Chondrocyte (in vitro differentiated cells): ENCODE results near the gene GNGT2. TPM values are rescaled to one million over a fixed set of nuclear protein-coding genes. Genes with fewer than 3 reads are reported as not detected.
"Not testable (repeated sequence)": the region's sequence is repeated elsewhere in the genome, so short reads cannot be mapped to it uniquely, and the experiment has no call there.

Experiments used
- DNase-seq: peaks from one replicate; pipeline ENCODE4 v3.0.0; 2021; ENCODE audit warnings: mixed read lengths, low spot score
- H3K27ac Mint-ChIP-seq: one replicate; pipeline ENCODE4 v1.8.0; 2021; ENCODE audit warnings: mild to moderate bottlenecking, moderate library complexity, mixed read lengths; ENCODE audit not compliant: unreplicated experiment
- H3K27me3 Mint-ChIP-seq: 2 replicates; pipeline ENCODE4 v1.8.0; 2021; ENCODE audit warnings: low read depth, mixed read lengths
- H3K36me3 Mint-ChIP-seq: 2 replicates; pipeline ENCODE4 v1.8.0; 2021; ENCODE audit warnings: low read depth, mixed read lengths
- H3K4me1 Mint-ChIP-seq: 2 replicates; pipeline ENCODE4 v1.8.0; 2021; ENCODE audit warnings: low read depth, mild to moderate bottlenecking, mixed read lengths
- H3K4me3 Mint-ChIP-seq: one replicate; pipeline ENCODE4 v1.8.0; 2021; ENCODE audit warnings: mild to moderate bottlenecking, moderate library complexity, mixed read lengths; ENCODE audit not compliant: unreplicated experiment
- H3K9me3 Mint-ChIP-seq: 2 replicates; pipeline ENCODE4 v1.8.0; 2021; ENCODE audit warnings: low read depth, mixed read lengths
- total RNA-seq: library from RNA; stranded (reverse); gene quantifications from 3 replicates; pipeline ENCODE4 v1.2.1, GENCODE V29; 2021
- TF ChIP-seq, protein P1 (sequence below): fragments of 200-600 bp; sonication (generic); IDR thresholded peaks from 2 replicates; pipeline ENCODE4 v1.5.0; 2021; ENCODE audit warnings: antibody characterized with exemption, mild to moderate bottlenecking, moderate library complexity

Gene GNGT2
- total RNA-seq, 1 donor from 2014 or later, result not detected

DNA sequence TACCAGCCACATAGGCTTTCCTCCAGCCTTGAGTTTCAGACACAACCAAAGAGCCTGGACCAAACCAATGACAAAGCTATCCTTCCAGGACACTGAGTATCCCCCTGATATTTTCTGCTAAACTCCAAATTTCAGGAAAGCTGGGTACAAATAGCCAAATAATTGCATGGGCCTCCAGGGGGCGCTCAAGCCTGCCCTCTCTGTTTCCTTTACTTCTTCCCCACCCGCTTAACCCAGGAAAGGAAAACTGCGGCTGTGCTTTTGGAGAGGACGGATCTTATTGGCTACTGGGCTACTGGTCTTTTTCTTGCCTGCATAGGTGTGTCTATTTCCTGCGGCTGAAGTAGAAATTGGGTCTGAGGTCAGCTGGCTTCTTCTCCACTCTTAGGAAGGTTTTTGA lies 30.1 kb downstream of the GNGT2 start:
- DNase-seq, result no peak
- H3K27me3 Mint-ChIP-seq, result peaks cover 3% of the 10 kb centered on the region
- peaks cover 8% of the 10 kb centered on the region for H3K36me3 Mint-ChIP-seq
- no peak overlapping the region for H3K4me3 Mint-ChIP-seq
- H3K27ac Mint-ChIP-seq, result no peak overlapping the region
- TF ChIP-seq, protein P1, sequence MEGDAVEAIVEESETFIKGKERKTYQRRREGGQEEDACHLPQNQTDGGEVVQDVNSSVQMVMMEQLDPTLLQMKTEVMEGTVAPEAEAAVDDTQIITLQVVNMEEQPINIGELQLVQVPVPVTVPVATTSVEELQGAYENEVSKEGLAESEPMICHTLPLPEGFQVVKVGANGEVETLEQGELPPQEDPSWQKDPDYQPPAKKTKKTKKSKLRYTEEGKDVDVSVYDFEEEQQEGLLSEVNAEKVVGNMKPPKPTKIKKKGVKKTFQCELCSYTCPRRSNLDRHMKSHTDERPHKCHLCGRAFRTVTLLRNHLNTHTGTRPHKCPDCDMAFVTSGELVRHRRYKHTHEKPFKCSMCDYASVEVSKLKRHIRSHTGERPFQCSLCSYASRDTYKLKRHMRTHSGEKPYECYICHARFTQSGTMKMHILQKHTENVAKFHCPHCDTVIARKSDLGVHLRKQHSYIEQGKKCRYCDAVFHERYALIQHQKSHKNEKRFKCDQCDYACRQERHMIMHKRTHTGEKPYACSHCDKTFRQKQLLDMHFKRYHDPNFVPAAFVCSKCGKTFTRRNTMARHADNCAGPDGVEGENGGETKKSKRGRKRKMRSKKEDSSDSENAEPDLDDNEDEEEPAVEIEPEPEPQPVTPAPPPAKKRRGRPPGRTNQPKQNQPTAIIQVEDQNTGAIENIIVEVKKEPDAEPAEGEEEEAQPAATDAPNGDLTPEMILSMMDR, result peak; percentile 85
- H3K4me1 Mint-ChIP-seq, result no peaks in the 10 kb centered on the region
- peaks cover 26% of the 10 kb centered on the region for H3K9me3 Mint-ChIP-seq

DNA sequence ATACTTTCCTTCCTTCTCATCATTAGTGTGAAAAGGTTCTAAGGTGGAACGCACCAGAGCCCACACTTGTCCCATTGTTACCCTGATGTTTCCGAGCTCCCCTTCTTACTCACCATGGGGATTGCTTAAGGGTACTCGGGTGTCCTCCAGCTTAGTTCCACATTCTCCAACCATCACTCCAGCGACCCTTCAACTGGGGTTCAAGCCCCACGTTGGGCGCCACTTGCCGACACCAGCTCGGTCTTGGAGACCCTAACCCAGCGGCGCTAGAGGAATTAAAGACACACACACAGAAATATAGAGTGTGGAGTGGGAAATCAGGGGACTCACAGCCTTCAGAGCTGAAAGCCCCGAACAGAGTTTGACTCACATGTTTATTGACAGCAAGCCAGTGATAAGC lies 34.4 kb downstream of the GNGT2 start:
- Mint-ChIP-seq H3K27me3 (peaks cover 22% of the 10 kb centered on the region), H3K9me3 (peaks cover 34% of the 10 kb centered on the region)
- not testable (repeated sequence) for DNase-seq, H3K4me1 Mint-ChIP-seq, H3K4me3 Mint-ChIP-seq, H3K27ac Mint-ChIP-seq, H3K36me3 Mint-ChIP-seq

DNA sequence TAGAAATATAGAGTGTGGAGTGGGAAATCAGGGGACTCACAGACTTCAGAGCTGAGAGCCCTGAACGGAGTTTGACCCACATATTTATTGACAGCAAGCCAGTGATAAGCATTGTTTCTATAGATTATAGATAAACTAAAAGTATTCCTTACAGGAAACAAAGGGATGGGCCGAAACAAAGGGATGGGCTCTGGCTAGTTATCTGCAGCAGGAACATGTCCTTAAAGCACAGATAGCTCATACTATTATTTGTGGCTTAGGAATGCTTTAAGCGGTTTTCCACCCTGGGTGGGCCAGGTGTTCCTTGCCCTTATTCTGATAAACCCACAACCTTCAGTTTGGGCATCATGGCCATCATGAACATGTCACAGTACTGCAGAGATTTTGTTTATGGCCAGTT lies 39.7 kb downstream of the GNGT2 start:
- H3K27ac Mint-ChIP-seq, H3K36me3 Mint-ChIP-seq, DNase-seq, H3K4me1 Mint-ChIP-seq, H3K4me3 Mint-ChIP-seq: not testable (repeated sequence)
- H3K9me3 Mint-ChIP-seq, result peaks cover 19% of the 10 kb centered on the region
- peaks cover 54% of the 10 kb centered on the region for H3K27me3 Mint-ChIP-seq

DNA sequence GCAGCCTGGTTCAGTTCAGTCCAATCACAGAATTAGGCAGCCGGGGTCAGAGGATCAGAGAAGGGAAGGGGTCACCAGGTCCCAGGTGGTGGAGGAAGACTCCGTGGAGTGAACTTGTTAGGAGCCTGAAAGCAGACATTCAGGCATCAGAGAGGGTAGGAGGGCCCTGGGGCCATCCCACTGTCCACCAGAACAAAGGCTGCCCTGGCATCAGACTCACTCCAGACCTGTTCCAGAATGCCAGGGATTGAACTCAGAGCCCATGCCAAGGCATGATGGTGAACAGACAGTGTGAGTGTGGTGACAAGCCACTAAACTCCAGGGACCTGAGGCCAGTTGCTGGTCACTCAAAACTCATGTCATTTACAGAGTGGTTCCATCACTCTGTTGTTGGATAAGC lies 40.2 kb downstream of the GNGT2 start:
- no peak overlapping the region for H3K27ac Mint-ChIP-seq
- peaks cover 14% of the 10 kb centered on the region for H3K9me3 Mint-ChIP-seq
- no peak overlapping the region for H3K4me3 Mint-ChIP-seq
- H3K27me3 Mint-ChIP-seq, result peaks cover 54% of the 10 kb centered on the region
- DNase-seq, result no peak
- TF ChIP-seq, protein P1, result no peak
- H3K4me1 Mint-ChIP-seq, result no peaks in the 10 kb centered on the region
- H3K36me3 Mint-ChIP-seq, result peaks cover 2% of the 10 kb centered on the region

DNA sequence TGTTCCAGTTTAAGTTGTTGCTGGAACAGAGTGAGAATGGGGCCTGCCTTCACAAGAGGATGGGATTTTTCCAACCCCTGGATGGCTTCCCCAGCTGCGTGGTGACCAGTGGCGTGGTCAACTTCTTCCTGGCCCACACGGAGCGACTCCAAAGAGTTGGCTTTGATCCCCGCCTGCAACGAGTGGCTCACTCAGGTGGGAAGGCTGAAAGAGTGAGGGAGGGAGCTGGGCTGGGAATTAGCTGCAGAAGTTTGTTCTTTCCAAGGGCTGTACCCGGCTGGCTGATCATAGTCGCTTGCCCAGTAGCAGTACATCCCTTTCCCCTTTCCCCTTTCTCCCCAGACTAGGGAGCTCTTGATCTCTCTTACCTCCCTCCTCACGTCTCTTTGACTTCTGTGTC lies 41.7 kb downstream of the GNGT2 start:
- H3K27me3 Mint-ChIP-seq, result peaks cover 51% of the 10 kb centered on the region
- peaks cover 3% of the 10 kb centered on the region for H3K9me3 Mint-ChIP-seq
- no peak overlapping the region for H3K27ac Mint-ChIP-seq
- no peak for DNase-seq
- no peak overlapping the region for H3K4me3 Mint-ChIP-seq
- no peaks in the 10 kb centered on the region for H3K36me3 Mint-ChIP-seq
- TF ChIP-seq, protein P1, result no peak
- H3K4me1 Mint-ChIP-seq, result no peaks in the 10 kb centered on the region

DNA sequence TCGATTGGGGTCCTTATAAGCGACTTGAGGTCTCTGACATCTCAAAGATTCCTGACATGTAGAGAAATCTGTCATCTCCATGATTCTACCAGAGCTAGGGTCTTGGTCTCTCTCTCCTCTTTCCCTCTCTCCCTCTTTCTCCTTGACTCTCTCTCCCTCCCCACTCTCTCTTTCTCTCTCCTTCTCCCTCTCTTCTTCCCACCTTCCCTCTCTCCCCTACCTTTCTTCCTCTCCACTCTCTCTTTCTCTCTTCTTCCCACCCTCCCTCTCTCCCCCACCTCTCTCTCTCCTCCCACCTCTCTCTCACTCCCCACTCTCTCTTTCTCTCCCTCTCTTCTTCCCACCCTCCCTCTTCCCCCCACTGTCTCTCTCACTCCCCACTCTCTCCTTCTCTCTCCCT lies 45.2 kb downstream of the GNGT2 start:
- no peak overlapping the region for H3K27ac Mint-ChIP-seq

More for the DNA sequence above, 45.2 kb downstream of the GNGT2 start:
- no peak for DNase-seq
- peaks cover 41% of the 10 kb centered on the region for H3K27me3 Mint-ChIP-seq
- no peaks in the 10 kb centered on the region for H3K4me1 Mint-ChIP-seq
- no peaks in the 10 kb centered on the region for H3K36me3 Mint-ChIP-seq
- H3K9me3 Mint-ChIP-seq, result no peaks in the 10 kb centered on the region
- H3K4me3 Mint-ChIP-seq, result no peak overlapping the region
- TF ChIP-seq, protein P1, result no peak
